Stimulated activated CD8-positive, alpha-beta memory T cell treated with anti-CD3 and anti-CD28 coated beads, Interleukin-7, amount 100 ng/mL, for 4 hours (primary cell): ENCODE data around the gene DPPA4.

ENCODE experiments used
- DNase-seq, 2 donors: peaks; one replicate each; pipeline ENCODE4 v3.0.0-alpha.2; 2020; ENCODE audit warnings: low read depth in 2 of 2

Gene DPPA4

DNA sequence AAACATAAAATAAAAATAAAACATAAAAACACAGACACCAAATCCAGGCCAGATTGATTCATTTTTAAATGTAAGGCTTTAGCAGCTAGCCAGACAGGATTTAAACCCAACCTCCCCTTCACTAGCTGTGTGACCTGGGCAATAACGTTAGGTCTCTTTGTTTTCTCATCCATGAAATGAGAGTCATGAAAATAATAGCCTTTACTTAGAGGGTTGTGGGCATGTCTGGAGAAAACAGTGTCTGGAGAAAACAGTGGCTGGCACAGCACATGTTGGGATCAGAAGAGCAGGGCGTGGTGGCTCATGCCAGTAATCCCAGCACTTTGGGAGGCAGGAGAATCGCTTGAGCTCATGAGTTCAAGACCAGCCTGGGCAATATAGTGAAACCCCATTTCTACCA, 1.9 kb upstream of the DPPA4 start:
- no peak for DNase-seq

DNA sequence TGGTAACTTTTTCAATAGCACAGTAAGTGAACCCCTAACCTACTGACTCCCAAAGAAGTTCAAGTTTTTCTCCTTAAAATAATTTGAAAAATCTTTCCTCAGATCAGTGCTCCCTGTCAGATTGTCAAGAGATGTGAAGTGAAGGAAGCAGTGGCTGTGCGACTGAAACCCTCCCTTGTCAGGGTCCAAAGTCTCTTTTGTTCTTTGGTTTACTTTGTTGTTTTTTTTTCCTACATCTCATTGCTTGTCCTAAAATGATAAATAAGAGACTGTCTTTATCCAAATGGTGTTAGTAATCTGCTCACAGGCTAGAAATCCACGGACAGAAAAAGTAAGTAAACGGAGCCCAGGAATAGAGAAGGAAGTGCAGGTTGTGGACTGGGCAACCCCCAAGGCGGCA, 976 bp upstream of the DPPA4 start:
- DNase-seq: no peak

DNA sequence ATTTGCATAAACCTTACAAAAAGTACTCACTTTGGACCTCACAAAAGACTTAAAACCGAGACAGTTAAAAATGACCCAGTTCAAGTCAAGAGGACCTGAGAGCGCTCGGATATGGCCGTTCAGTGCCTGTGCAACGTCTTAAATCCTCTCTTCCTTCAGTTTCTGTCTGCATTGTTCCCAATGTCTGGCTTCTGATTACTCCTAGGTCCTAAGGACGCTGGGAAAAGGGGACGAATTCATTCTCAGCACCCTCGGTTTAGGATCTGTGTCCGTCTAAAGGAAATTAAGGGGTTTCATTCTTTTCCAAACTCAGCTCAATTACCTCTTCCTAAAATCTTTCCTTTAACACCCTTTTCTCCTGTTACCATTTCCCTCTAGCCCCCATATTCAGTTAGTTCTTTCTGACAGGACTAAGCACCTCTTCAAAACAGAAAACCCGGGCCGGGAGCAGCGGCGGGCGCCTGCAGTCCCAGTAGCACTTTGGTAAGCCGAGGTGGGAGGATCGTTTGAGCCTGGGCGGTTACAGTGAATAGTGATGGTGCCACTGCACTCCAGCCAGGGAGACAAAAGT, 970 bp downstream of the DPPA4 start:
- DNase-seq: peak in 1 of 2 donors; percentile 5

DNA sequence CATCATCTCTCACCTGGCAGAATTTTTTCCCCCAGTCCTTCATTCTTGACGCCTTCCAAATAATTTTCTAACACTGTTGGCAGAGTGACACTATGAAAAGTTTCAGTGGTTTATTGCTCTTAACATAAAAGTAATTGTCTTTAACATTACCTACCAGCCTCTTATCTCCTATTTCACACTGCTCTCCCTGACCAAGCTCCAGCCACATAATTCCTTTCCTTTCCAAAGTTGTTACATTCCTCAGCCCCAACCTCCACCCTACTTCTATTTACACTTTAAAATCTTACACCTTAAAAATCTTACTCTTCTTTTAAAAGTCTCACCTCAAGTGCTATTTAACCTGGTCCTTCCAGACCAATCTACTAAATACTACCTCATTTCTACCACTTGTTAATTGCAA, 2.8 kb downstream of the DPPA4 start:
- DNase-seq: no peak

DNA sequence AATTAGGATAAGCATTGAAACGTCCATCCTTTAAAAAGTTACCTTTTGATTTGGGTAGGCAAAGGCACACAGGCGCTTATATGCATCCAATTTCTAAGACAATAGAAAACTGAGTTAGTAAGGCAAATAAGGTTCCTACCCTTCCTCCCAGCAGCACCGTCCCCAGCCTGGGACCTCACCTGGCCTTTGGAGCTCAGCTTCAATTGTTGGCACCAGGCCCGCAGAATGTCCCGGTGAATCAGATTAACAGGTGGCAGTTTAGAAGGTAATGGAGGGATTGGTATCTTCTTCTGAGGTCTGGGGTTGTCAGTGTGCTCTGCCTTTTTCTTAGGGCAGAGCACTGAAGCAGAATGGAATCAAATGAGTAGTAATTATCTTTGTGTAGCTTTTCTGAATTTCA, 5.7 kb downstream of the DPPA4 start:
- no peak for DNase-seq

DNA sequence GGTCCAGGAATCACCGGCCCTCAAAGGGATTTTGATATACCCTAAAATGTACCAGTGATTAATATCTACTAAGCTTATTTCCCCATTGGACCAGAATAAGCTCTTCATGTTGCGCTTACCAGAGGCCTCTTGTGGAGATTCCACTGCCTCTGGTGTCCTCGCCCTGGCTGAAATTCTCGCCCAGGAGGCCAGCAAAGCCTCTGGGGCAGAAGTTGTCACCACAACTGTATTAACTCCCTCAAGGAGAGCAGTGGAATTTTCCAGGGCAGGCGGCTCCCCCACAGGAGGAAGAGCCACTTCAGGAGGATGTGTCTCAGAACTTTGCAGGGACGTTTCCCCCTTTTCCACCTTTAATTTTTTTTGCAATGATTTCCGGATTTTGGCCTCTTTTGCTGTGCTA, 6.9 kb downstream of the DPPA4 start:
- DNase-seq: no peak

DNA sequence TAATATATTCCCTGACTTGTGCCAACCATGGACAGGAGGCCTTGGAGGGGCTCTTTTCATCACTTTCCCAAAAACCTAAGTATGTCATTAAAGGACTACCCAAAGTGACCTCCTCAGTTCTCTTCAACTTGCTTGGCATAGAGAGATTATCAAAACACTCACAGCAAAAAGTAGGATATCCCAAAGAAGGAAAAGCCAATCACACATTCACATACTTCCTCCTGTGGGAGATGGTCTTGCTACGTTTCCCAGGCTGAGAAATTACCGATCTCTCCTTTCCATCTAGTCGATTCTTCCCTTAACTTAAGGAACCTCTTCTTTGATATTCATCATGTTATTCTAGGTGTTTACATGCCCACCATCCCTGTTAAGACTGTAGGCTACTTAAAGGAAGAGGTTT, 9.1 kb downstream of the DPPA4 start:
- no peak for DNase-seq

DNA sequence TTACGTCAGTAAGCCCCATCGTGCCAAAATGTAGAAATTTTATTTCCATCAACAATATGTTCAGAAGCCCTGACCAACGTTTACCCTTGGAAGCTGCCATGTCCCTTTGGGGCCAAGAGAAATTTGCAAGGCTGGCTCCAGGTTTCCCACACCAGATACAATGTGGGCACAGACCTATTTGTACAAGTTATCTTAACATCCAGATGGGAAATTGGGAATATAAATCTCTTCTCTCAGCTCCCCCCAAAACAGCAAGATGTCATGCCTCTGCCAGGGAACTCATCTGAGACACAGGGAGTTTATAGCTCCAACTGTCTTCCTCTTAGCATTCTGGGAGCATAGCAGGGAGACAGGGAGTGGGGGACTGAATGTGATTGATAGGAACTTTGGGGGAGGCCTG, 11.7 kb downstream of the DPPA4 start:
- DNase-seq: no peak

DNA sequence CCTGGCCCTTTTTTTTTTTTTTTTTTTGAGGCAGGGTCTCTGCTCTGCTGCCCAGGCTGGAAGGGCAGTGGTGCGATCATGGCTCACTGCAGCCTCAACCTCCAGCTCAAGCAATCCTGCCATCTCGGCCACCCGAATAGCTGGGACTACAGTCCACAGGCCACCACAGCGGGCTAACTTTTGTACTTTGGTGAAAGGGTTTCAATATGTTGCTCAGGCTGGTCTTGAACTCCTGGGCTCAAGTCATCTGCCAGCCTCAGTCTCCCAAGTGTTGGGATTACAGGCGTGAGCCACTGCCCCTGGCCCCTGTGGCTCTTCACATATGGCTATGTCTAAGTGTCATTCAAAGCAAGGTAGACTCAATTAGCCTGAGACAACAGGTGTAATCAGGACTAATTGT, 12.2 kb downstream of the DPPA4 start:
- no peak for DNase-seq

DNA sequence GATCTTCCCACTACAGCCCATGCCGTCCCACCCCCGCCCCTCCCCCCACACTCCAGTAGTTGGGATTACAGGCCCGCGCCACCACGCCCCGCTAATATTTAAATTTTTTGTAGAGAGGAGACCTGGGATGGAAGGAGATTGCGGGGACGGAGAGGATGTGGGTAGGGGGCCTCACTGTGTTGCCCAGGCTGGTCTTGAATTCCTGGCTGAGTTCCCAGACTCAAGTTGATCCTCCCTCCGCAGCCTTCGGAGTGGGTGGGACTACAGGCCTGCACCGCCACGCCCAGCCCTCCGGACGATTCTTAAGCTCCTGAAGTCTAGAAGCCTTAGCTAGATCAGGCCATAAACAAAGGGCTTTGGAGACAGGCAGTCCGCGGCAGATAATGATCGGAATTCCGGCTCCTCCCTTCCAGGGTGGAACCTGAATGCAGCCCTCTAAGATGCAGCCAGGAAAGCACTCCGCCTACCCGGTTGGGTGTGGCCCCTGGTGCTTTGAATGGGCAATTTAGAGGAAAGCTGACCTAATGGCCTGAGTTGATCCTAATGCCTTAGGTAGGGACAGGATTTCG, 21.1 kb downstream of the DPPA4 start, which contains the start of gene DPPA2:
TSS of gene DPPA2 (minus strand) at position 356 of the 569 bp plus-strand sequence. CDS start 1,975 bp downstream, outside the sequence.
- DNase-seq: no peak

DNA sequence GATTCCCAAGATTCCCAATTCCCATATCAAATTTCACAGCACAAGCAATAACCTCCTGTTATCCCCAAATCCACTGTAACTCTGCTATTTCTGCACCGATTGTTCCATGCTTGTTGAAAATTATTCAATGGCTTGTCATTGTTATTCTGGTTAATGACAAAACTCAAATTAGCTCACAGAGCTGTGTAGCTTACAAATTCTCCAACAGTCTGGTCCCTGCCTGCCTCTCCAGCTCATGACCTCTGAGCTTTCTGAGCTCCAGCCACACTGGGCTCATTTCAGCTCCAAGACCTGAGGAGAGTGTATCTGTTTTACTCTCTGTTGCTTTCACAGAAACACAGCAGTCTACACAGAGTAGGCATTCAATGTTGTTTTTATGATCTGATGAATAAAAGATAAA, 24.3 kb downstream of the DPPA4 start:
- no peak for DNase-seq

DNA sequence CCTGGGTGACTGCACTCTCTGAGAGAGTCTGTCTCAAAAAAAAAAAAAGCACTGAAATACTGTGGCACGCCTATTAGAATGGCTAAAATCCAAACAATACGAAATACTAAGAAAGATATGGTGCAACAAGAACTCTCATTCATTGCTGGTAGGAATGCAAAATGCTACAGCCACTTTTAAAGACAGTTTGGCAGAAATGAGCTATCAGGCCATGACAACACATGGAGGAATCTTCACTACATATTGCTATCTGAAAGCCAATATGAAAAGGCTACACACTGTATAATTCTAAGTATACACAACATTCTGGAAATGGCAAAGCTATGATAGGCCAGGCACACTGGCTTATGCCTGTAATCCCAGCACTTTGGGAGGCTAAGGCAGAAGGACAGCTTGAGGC, 39.9 kb downstream of the DPPA4 start:
- no peak for DNase-seq

DNA sequence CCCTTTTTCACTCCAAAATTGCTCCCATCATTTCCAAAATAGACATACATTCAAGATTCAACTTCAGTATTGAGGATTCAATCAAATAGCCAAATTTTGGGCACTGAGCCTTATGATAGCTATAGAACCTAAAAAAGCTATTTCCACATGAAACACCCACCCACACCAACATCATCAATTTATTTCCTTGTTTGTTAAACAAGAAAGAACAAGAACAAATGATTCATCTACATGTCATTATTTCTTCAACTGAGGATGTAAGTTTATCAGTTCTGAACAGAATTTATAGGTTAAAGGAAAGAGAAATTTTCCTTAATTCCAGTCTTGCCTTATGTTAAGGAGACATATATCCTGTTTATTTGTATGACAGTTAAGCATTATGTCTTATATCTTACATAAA, 53.3 kb downstream of the DPPA4 start:
- DNase-seq: no peak

DNA sequence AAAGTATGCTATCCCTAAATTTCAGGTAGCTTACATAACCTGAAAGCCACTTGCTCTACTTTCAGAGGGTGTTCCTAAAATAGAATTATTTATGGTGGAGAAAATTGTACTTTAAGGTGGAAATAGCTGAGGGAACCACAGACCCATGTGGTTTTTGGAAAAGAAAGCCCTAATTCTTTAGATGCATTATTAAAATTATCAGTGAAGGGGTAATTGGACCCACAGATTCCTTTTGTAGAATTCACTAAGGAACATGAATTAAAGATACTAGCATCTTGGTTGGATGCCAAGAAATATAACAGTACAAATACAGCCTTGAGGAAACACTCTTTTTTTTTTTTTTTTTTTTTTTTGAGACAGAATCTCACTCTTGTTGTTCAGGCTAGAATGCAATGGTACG, 58.8 kb downstream of the DPPA4 start:
- no peak for DNase-seq

DNA sequence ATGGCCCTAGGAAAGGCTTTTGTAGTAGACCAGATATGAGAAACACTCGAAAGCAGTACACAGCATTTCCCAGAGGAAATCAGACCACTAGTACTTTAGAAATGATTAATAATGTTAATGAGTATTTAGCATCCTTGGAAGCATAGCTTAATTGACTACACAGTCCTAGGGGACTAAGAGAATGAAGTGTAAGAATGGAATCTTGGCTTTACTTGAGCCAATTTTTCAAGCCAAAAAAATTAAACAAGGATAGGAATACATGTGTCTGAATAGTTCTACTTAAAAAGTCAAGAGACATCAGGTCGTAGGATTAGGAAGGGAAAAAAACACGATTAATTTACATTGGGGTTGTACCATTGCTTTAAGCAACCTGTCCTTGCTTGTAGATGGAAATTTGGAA, 59.2 kb downstream of the DPPA4 start:
- DNase-seq: no peak
